Measurements from ENCODE around the gene BATF2. TPM values are rescaled to one million over a fixed set of nuclear protein-coding genes. Genes with fewer than 3 reads are reported as not detected.

BATF2 gene
- total and polyA plus RNA-seq, 9 of the 15 experiments (the other 6 are each of a cell fraction or from before 2014, with no cell fraction given) = 1.7 to 8.9 (median 6.4) TPM

GRCh38 chr11:64960719-64961118 is 36.1 kb downstream of the BATF2 start:
- intact Hi-C loops (cut with micrococcal nuclease) = no loop called here
- H4K20me1 ChIP-seq (replicated peaks; ENCODE audit: control insufficient read depth, insufficient read depth, low read length) = no peaks in the 10 kb centered on the region
- no peak for TF ChIP-seq ZNF134 (CRISPR knock-in tag; conservative IDR thresholded peaks at IDR 0.05)
- no peak for TF ChIP-seq NEUROD1 (IDR thresholded peaks at IDR 0.05; ENCODE audit: borderline replicate concordance, low read depth, low read length, partially characterized antibody)
- TF ChIP-seq SIRT6 (IDR thresholded peaks at IDR 0.05; ENCODE audit: low read depth, low read length) = no peak
- TF ChIP-seq TSHZ1 (CRISPR knock-in tag; IDR thresholded peaks at IDR 0.05) = no peak
- no peak for TF ChIP-seq ZNF740 (CRISPR knock-in tag; IDR thresholded peaks at IDR 0.05)
- no peak for TF ChIP-seq ZNF740 (tag; IDR thresholded peaks at IDR 0.05)
- TF ChIP-seq STAT5A (IDR thresholded peaks at IDR 0.05; ENCODE audit: borderline replicate concordance, low read length) = no peak
- no peak for TF ChIP-seq DDX20 (tag; IDR thresholded peaks at IDR 0.05; ENCODE audit: low read depth)
- TF ChIP-seq, protein P1, sequence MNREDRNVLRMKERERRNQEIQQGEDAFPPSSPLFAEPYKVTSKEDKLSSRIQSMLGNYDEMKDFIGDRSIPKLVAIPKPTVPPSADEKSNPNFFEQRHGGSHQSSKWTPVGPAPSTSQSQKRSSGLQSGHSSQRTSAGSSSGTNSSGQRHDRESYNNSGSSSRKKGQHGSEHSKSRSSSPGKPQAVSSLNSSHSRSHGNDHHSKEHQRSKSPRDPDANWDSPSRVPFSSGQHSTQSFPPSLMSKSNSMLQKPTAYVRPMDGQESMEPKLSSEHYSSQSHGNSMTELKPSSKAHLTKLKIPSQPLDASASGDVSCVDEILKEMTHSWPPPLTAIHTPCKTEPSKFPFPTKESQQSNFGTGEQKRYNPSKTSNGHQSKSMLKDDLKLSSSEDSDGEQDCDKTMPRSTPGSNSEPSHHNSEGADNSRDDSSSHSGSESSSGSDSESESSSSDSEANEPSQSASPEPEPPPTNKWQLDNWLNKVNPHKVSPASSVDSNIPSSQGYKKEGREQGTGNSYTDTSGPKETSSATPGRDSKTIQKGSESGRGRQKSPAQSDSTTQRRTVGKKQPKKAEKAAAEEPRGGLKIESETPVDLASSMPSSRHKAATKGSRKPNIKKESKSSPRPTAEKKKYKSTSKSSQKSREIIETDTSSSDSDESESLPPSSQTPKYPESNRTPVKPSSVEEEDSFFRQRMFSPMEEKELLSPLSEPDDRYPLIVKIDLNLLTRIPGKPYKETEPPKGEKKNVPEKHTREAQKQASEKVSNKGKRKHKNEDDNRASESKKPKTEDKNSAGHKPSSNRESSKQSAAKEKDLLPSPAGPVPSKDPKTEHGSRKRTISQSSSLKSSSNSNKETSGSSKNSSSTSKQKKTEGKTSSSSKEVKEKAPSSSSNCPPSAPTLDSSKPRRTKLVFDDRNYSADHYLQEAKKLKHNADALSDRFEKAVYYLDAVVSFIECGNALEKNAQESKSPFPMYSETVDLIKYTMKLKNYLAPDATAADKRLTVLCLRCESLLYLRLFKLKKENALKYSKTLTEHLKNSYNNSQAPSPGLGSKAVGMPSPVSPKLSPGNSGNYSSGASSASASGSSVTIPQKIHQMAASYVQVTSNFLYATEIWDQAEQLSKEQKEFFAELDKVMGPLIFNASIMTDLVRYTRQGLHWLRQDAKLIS (CRISPR knock-in tag; IDR thresholded peaks at IDR 0.05) = no peak
- TF ChIP-seq CBX8 (IDR thresholded peaks at IDR 0.05; ENCODE audit: borderline replicate concordance, extremely low read depth, low read depth, low read length, poor library complexity, severe bottlenecking) = no peak
- no peak for TF ChIP-seq BRD9 (IDR thresholded peaks at IDR 0.05; ENCODE audit: low read depth, partially characterized antibody)
- TF ChIP-seq, protein P2, sequence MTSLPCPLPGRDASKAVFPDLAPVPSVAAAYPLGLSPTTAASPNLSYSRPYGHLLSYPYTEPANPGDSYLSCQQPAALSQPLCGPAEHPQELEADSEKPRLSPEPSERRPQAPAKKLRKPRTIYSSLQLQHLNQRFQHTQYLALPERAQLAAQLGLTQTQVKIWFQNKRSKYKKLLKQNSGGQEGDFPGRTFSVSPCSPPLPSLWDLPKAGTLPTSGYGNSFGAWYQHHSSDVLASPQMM (CRISPR knock-in tag; IDR thresholded peaks at IDR 0.05) = no peak

More at GRCh38 chr11:64960719-64961118, 36.1 kb downstream of the BATF2 start:
- Histone ChIP-seq H3K4me1 (replicated peaks in 1 of 2; ENCODE audit: control insufficient read depth in 2 of 2, insufficient read depth in 2 of 2, low read length in 2 of 2) (peaks cover 4 to 11% of the 10 kb centered on the region in 2 experiments; a peak in 3 of 5 replicates), H3K27ac (ENCODE audit: extremely low read depth, low read depth, low read length) (no peak overlapping the region), H3K36me3 (ENCODE audit: control insufficient read depth, insufficient read depth, low read length) (no peaks in the 10 kb centered on the region), H3K27me3 (ENCODE audit: control insufficient read depth in 2 of 2, insufficient read depth in 2 of 2, low read length in 2 of 2) (no peaks in the 10 kb centered on the region; a peak in 1 of 5 replicates), H3K4me3 (no peak overlapping the region), H3K4me2 (ENCODE audit: insufficient read depth, low read length) (no peak overlapping the region), H2AFZ (ENCODE audit: low read depth, low read length) (no peak overlapping the region), H3K9me1 (ENCODE audit: control insufficient read depth, insufficient read depth, low read length) (no peaks in the 10 kb centered on the region), H3K79me2 (ENCODE audit: control insufficient read depth, insufficient read depth, low read length) (no peaks in the 10 kb centered on the region), H3K9me3 (replicated peaks; ENCODE audit: control insufficient read depth, insufficient read depth, low read depth, low read length) (no peaks in the 10 kb centered on the region), H3K9ac (ENCODE audit: insufficient read depth in 1 of 2, low read depth in 2 of 2, low read length in 2 of 2) (no peak overlapping the region)
- ChIA-PET POLR2A (no interaction called here), CTCF (ENCODE audit: low intra/inter-chr PET ratio) (no interaction called here)
- FAIRE-seq (no peak), ATAC-seq (0 out of 3 replicates have a peak, but pooled peaks have one; percentile 39), DNase-seq (ENCODE audit: extremely low read depth in 1 of 4, low spot score in 3 of 4) (peak in 3 of 4 experiments; percentile 24 to 30 (median 25))
- WGBS (ENCODE audit: insufficient coverage, low coverage, missing lambda C conversion rate) = 13% methylated on average over 4 of the region's 4 CpGs
- BruUV-seq (replicated peaks) = no TSS peak
- in situ Hi-C loops (cut with MboI) = no loop called here
